K562 (cell line): ENCODE data around the gene CYP2E1. TPM values are rescaled to one million over a fixed set of nuclear protein-coding genes. Genes with fewer than 3 reads are reported as not detected.
"Not testable (repeated sequence)": the region's sequence is repeated elsewhere in the genome, so short reads cannot be mapped to it uniquely, and the experiment has no call there.

Experiments used
- ATAC-seq: fragments of 200-7000 bp; cut with Tn5 transposase; 3 replicates; pipeline ENCODE4 v1.9.1; 2020; ENCODE audit warnings: moderate library complexity
- BruUV-seq: library from RNA; stranded (reverse); fragments of 400-500 nt; replicated peaks from 2 replicates; lab custom pipeline; 2021; lab: Mats Ljungman, UMichigan
- CTCF ChIA-PET: fragments of 300-600 bp; formaldehyde crosslinking; extraction: SDS; loops from one replicate; lab custom pipeline; 2021; ENCODE audit warnings: low intra/inter-chr PET ratio; lab: Yijun Ruan, JAX
- POLR2A ChIA-PET: fragments of 300-600, 350-650 bp; sonication (Branson Sonifier 250); formaldehyde crosslinking; extraction: SDS; loops from one replicate; lab custom pipeline; 2021; ENCODE audit warnings: antibody characterized with exemption, inconsistent platforms; lab: Yijun Ruan, JAX
- DNase-seq, 4 experiments: peaks; one replicate each; pipeline versions ENCODE4 v3.0.0 to v3.0.0-alpha.2; 2011 to 2018; ENCODE audit warnings: low spot score in 3 of 4, mixed read lengths in 3 of 4; ENCODE audit errors: extremely low read depth in 1 of 4
- FAIRE-seq: peaks from 2 replicates; lab custom pipeline; 2011; peaks lifted over from hg19 to GRCh38; lab: Jason Lieb, UNC
- H2AFZ ChIP-seq: 2 replicates; pipeline ENCODE4 v1.6.0; 2011; ENCODE audit warnings: low read depth, low read length, control low read depth, inconsistent platforms
- H3K27ac ChIP-seq: fragments of 200-600 bp; 3 replicates; pipeline ENCODE4 v1.8.0; 2011; ENCODE audit warnings: low read depth, mild to moderate bottlenecking, control low read depth, inconsistent platforms, low read length, moderate library complexity, mixed read lengths; ENCODE audit errors: extremely low read depth
- H3K27me3 ChIP-seq, 2 experiments: fragments of 300-600 bp in 1 of 2; 2 replicates in 1 of 2; 3 replicates in 1 of 2; pipeline versions ENCODE4 v1.6.0 to v1.8.0; 2011; ENCODE audit warnings: inconsistent platforms in 2 of 2, low read length in 2 of 2, mild to moderate bottlenecking in 1 of 2, mixed read lengths in 1 of 2, moderate library complexity in 1 of 2; ENCODE audit not compliant: control insufficient read depth in 2 of 2, insufficient read depth in 2 of 2
- H3K36me3 ChIP-seq: fragments of 300-600 bp; 3 replicates; pipeline ENCODE4 v1.8.0; 2011; ENCODE audit warnings: mild to moderate bottlenecking, low read length, inconsistent platforms; ENCODE audit not compliant: control insufficient read depth, insufficient read depth
- H3K4me1 ChIP-seq, 2 experiments: fragments of 200-600 bp in 1 of 2; replicated peaks in 1 of 2; 2 replicates in 1 of 2; 3 replicates in 1 of 2; pipeline versions ENCODE4 v1.5.1 to v1.8.0; 2011; ENCODE audit warnings: inconsistent platforms in 2 of 2, low read length in 2 of 2, mild to moderate bottlenecking in 1 of 2, mixed read lengths in 1 of 2, moderate library complexity in 1 of 2; ENCODE audit not compliant: control insufficient read depth in 2 of 2, insufficient read depth in 2 of 2
- H3K4me2 ChIP-seq: 2 replicates; pipeline ENCODE4 v1.6.1; 2011; ENCODE audit warnings: low read length, control low read depth, inconsistent platforms, mixed read lengths; ENCODE audit not compliant: insufficient read depth
- H3K4me3 ChIP-seq: fragments of 200-600 bp; sonication (generic), shearing (Covaris generic); 2 replicates; pipeline ENCODE4 v1.5.1; 2016; ENCODE audit warnings: control low read depth, inconsistent platforms
- H3K79me2 ChIP-seq: fragments of 200-600 bp; 3 replicates; pipeline ENCODE4 v1.8.0; 2011; ENCODE audit warnings: low read length, inconsistent platforms; ENCODE audit not compliant: control insufficient read depth, insufficient read depth
- H3K9ac ChIP-seq, 2 experiments: 2 replicates each; pipeline versions ENCODE4 v1.6.0 to v1.6.1; 2011; ENCODE audit warnings: low read depth in 2 of 2, low read length in 2 of 2, control low read depth in 1 of 2, inconsistent platforms in 1 of 2, mild to moderate bottlenecking in 1 of 2, mixed read lengths in 1 of 2; ENCODE audit not compliant: insufficient read depth in 1 of 2
- H3K9me1 ChIP-seq: one replicate; pipeline ENCODE4 v1.6.0; 2011; ENCODE audit warnings: inconsistent platforms, mild to moderate bottlenecking, low read length, moderate library complexity; ENCODE audit not compliant: control insufficient read depth, insufficient read depth
- H3K9me3 ChIP-seq: replicated peaks from 2 replicates; pipeline ENCODE4 v1.5.1; 2011; ENCODE audit warnings: low read depth, low read length, inconsistent platforms; ENCODE audit not compliant: control insufficient read depth, insufficient read depth
- H4K20me1 ChIP-seq: replicated peaks from 2 replicates; pipeline ENCODE4 v1.6.1; 2011; ENCODE audit warnings: low read length, inconsistent platforms, mixed read lengths; ENCODE audit not compliant: control insufficient read depth, insufficient read depth
- AFF1 ChIP-seq, 2 experiments: fragments of 450-650 bp; IDR thresholded peaks; 2 replicates each; pipeline ENCODE4 v1.6.1; 2018; ENCODE audit warnings: mild to moderate bottlenecking in 2 of 2, low read depth in 1 of 2; ENCODE audit not compliant: partially characterized antibody in 2 of 2
- WGBS: fragments of 100-300 bp; shearing (Covaris generic); methylation state at CpG from one replicate; pipeline ENCODE4 v1.1.6; 2016; ENCODE audit warnings: low coverage, mixed read lengths; ENCODE audit not compliant: insufficient coverage; ENCODE audit errors: missing lambda C conversion rate; 5-methylcytosine and 5-hydroxymethylcytosine counted together
- in situ Hi-C: fragments of 300-500 bp; cut with MboI; formaldehyde crosslinking; loops from 4 replicates; pipeline ENCODE4 v1.15.0; 2018; ENCODE audit warnings: inconsistent platforms, mixed read lengths
- intact Hi-C: fragments of 100-400 bp; cut with micrococcal nuclease; formaldehyde crosslinking; loops from 2 replicates; pipeline ENCODE4 v1.14.2; 2022
- polyA plus RNA-seq, 8 experiments: library from polyadenylated mRNA; depleted of rRNA in 4 of 8; stranded (reverse) in 5 of 8; unstranded in 3 of 8; fragments of >200 nt; fragmentation: Nextera tagmentation in 2 of 8; fragmentation: Illumina TruSeq in 1 of 8; extraction: Ambion mirVana in 2 of 8; extraction: Trizol in 1 of 8; gene quantifications; 2 replicates each; pipeline versions ENCODE4 v1.2.1 to v1.2.3, GENCODE V29; 2011 to 2014; ENCODE audit warnings: inconsistent platforms in 1 of 8, missing spikeins in 1 of 8
- total RNA-seq, 7 experiments: library from RNA; depleted of rRNA in 6 of 7; stranded (reverse); fragments of >200 nt in 6 of 7; fragmentation: Illumina TruSeq in 2 of 7; extraction: Trizol in 2 of 7; gene quantifications; 2 replicates each; pipeline versions ENCODE4 v1.2.1 to v1.2.3, GENCODE V29; 2011 to 2021; ENCODE audit warnings: low replicate concordance in 1 of 7

The CYP2E1 gene
- total and polyA plus RNA-seq, 9 of the 15 experiments (the other 6 are each of a cell fraction or from before 2014, with no cell fraction given) = 0.07 to 1.6 (median 0.19) TPM; not detected in 2

- no peak for TF ChIP-seq AFF1 (IDR thresholded peaks at IDR 0.05; ENCODE audit: low read depth in 1 of 2, partially characterized antibody in 2 of 2)
These were observed 11.1 kb upstream of the CYP2E1 start (continued) for GRCh38 chr10:133516057-133516456.

- 1% methylated on average over 5 of the region's 5 CpGs for WGBS
- intact Hi-C loops, H2AFZ ChIP-seq, FAIRE-seq, H3K4me3 ChIP-seq, H3K9ac ChIP-seq, H3K36me3 ChIP-seq, H3K4me2 ChIP-seq, H3K27me3 ChIP-seq, in situ Hi-C loops, DNase-seq, H4K20me1 ChIP-seq, H3K4me1 ChIP-seq, H3K9me1 ChIP-seq, H3K27ac ChIP-seq, H3K9me3 ChIP-seq, ATAC-seq, BruUV-seq, CTCF ChIA-PET, H3K79me2 ChIP-seq: not testable (repeated sequence)
- POLR2A ChIA-PET = interaction anchor here (1.5 kb wide), 1 partner anchor 12 kb away, joined by 6 read pairs; no protein-coding TSS in a partner anchor
These were observed 8.6 kb upstream of the CYP2E1 start for GRCh38 chr10:133518517-133518916.
